OCI-LY7 (cell line): ENCODE results near the gene CNTNAP5.

Experiments
- CTCF ChIP-seq: fragments of 200-600 bp; sonication (generic); conservative IDR thresholded peaks from 2 replicates; pipeline ENCODE4 v1.5.1; 2014; ENCODE audit warnings: mild to moderate bottlenecking, antibody characterized with exemption, low read length, moderate library complexity, mixed read lengths
- EZH2phosphoT487 ChIP-seq: fragments of 200-600 bp; sonication (generic); IDR thresholded peaks from 2 replicates; pipeline ENCODE4 v1.6.1; 2018; ENCODE audit warnings: low read depth, borderline replicate concordance, mild to moderate bottlenecking, mixed run types, antibody characterized with exemption, low read length, moderate library complexity, mixed read lengths

- TF ChIP-seq CTCF = no peak
- TF ChIP-seq EZH2phosphoT487 = no peak
Measured at GRCh38 chr2:124911560-124911959, 886.5 kb downstream of the CNTNAP5 start.
